Endothelial cell of umbilical vein (primary cell): ENCODE data around the gene QSER1. TPM values are rescaled to one million over a fixed set of nuclear protein-coding genes. Genes with fewer than 3 reads are reported as not detected.

Source experiments
- BruUV-seq: library from RNA; stranded (reverse); fragments of 400-500 nt; replicated peaks from 2 replicates; lab custom pipeline; 2021; lab: Mats Ljungman, UMichigan
- CTCF ChIA-PET: fragments of 300-600, 350-600 bp; sonication (Branson Sonifier 250); formaldehyde crosslinking; loops from one replicate; lab custom pipeline; 2021; ENCODE audit warnings: antibody characterized with exemption, inconsistent platforms; lab: Charles Lee
- POLR2A ChIA-PET: fragments of 300-600, 350-600 bp; sonication (Branson Sonifier 250); formaldehyde crosslinking; loops from one replicate; lab custom pipeline; 2021; ENCODE audit warnings: antibody characterized with exemption, inconsistent platforms; lab: Charles Lee
- DNase-seq: peaks from one replicate; pipeline ENCODE4 v3.0.0-alpha.2; 2011; ENCODE audit warnings: low read depth, low spot score
- FAIRE-seq: peaks from 2 replicates; lab custom pipeline; 2011; peaks lifted over from hg19 to GRCh38; lab: Jason Lieb, UNC
- H2AFZ ChIP-seq: 2 replicates; pipeline ENCODE4 v1.6.0; 2012; ENCODE audit warnings: low read depth, low read length, control low read depth, inconsistent platforms
- H3K27ac ChIP-seq: 2 replicates; pipeline ENCODE4 v1.5.1; 2011; ENCODE audit warnings: low read depth, mild to moderate bottlenecking, control low read depth, low read length, moderate library complexity; ENCODE audit not compliant: insufficient read depth
- H3K27me3 ChIP-seq, 2 experiments: 2 replicates each; pipeline versions ENCODE4 v1.6.0 to v1.6.1; 2011; ENCODE audit warnings: low read length in 2 of 2, mixed read lengths in 1 of 2; ENCODE audit not compliant: control insufficient read depth in 2 of 2, insufficient read depth in 2 of 2
- H3K36me3 ChIP-seq, 2 experiments: 2 replicates in 1 of 2; 3 replicates in 1 of 2; pipeline ENCODE4 v1.5.1; 2011; ENCODE audit warnings: low read length in 2 of 2, mild to moderate bottlenecking in 1 of 2, moderate library complexity in 1 of 2; ENCODE audit not compliant: control insufficient read depth in 2 of 2, insufficient read depth in 2 of 2; ENCODE audit errors: extremely low read depth in 1 of 2
- H3K4me1 ChIP-seq: 3 replicates; pipeline ENCODE4 v1.5.1; 2011; ENCODE audit warnings: mild to moderate bottlenecking, low read length; ENCODE audit not compliant: control insufficient read depth, insufficient read depth; ENCODE audit errors: extremely low read depth
- H3K4me2 ChIP-seq: 2 replicates; pipeline ENCODE4 v1.6.1; 2011; ENCODE audit warnings: low read length, control low read depth, mixed read lengths; ENCODE audit not compliant: insufficient read depth
- H3K4me3 ChIP-seq, 3 experiments: fragments of 200-600 bp in 1 of 3; sonication (generic), shearing (Covaris generic) in 1 of 3; replicated peaks in 1 of 3; 2 replicates each; pipeline ENCODE4 v1.5.1; 2011 to 2016; ENCODE audit warnings: control low read depth in 3 of 3, low read length in 3 of 3, mild to moderate bottlenecking in 2 of 3, inconsistent platforms in 1 of 3, low read depth in 1 of 3, moderate library complexity in 1 of 3; ENCODE audit not compliant: insufficient read depth in 1 of 3
- H3K79me2 ChIP-seq: 2 replicates; pipeline ENCODE4 v1.6.0; 2012; ENCODE audit warnings: low read length, inconsistent platforms; ENCODE audit not compliant: control insufficient read depth, insufficient read depth
- H3K9ac ChIP-seq: replicated peaks from 2 replicates; pipeline ENCODE3; 2011; ENCODE audit warnings: low read length, control low read depth; ENCODE audit not compliant: insufficient read depth; ENCODE audit errors: extremely low read depth
- H3K9me1 ChIP-seq: replicated peaks from 3 replicates; pipeline ENCODE4 v1.6.0; 2011; ENCODE audit warnings: mild to moderate bottlenecking, low read length; ENCODE audit not compliant: control insufficient read depth, insufficient read depth; ENCODE audit errors: extremely low read depth
- H3K9me3 ChIP-seq: replicated peaks from 2 replicates; pipeline ENCODE4 v1.5.1; 2012; ENCODE audit warnings: low read length, inconsistent platforms; ENCODE audit not compliant: control insufficient read depth, insufficient read depth
- H4K20me1 ChIP-seq: replicated peaks from 2 replicates; pipeline ENCODE3; 2011; ENCODE audit warnings: mild to moderate bottlenecking, low read length; ENCODE audit not compliant: control insufficient read depth, insufficient read depth; ENCODE audit errors: extremely low read depth
- CTCF ChIP-seq, 2 donors: IDR thresholded peaks; 1 replicate in 1 of 2; 2 replicates in 1 of 2; pipeline ENCODE4 v1.5.1; 2011; ENCODE audit warnings: low read length in 2 of 2, mild to moderate bottlenecking in 2 of 2, moderate library complexity in 2 of 2, control low read depth in 1 of 2, inconsistent platforms in 1 of 2, low read depth in 1 of 2; ENCODE audit not compliant: insufficient read depth in 1 of 2; ENCODE audit errors: extremely low read depth in 1 of 2
- EZH2 ChIP-seq: IDR thresholded peaks from 2 replicates; pipeline ENCODE4 v1.6.1; 2012; ENCODE audit warnings: borderline replicate concordance, low read depth, mild to moderate bottlenecking, moderate library complexity, low read length, inconsistent platforms; ENCODE audit not compliant: severe bottlenecking
- FOS ChIP-seq: IDR thresholded peaks from 2 replicates; pipeline ENCODE4 v1.6.1; 2011; ENCODE audit warnings: mild to moderate bottlenecking, low read length, moderate library complexity, borderline replicate concordance; ENCODE audit not compliant: insufficient read depth
- GATA2 ChIP-seq: IDR thresholded peaks from 2 replicates; pipeline ENCODE4 v1.7.0; 2011; ENCODE audit warnings: low read depth, mild to moderate bottlenecking, moderate library complexity, mixed read lengths, low read length; ENCODE audit not compliant: insufficient read length, insufficient read depth
- JUN ChIP-seq: IDR thresholded peaks from 2 replicates; pipeline ENCODE4 v1.6.1; 2011; ENCODE audit warnings: borderline replicate concordance, low read depth; ENCODE audit not compliant: insufficient read length, insufficient read depth
- MYC ChIP-seq: IDR thresholded peaks from one replicate; pipeline ENCODE4 v1.6.1; 2011; ENCODE audit warnings: mild to moderate bottlenecking, low read depth, low read length
- POLR2A ChIP-seq: IDR thresholded peaks from 2 replicates; pipeline ENCODE4 v1.6.1; 2012; ENCODE audit warnings: low read depth, mild to moderate bottlenecking, control low read depth, low read length
- POLR2AphosphoS5 ChIP-seq: IDR thresholded peaks from 2 replicates; pipeline ENCODE4 v1.6.1; 2012; ENCODE audit warnings: low read depth, mild to moderate bottlenecking, control low read depth, low read length, moderate library complexity; ENCODE audit not compliant: insufficient read depth
- dilution Hi-C: fragments of 300-500 bp; cut with MboI; formaldehyde crosslinking; loops from one replicate; pipeline ENCODE4 v1.15.0; 2019; ENCODE audit warnings: low sequenced_read_pairs; ENCODE audit not compliant: extremely low pct_ligation_motif_present
- intact Hi-C: fragments of 100-400 bp; cut with micrococcal nuclease; formaldehyde crosslinking; loops from one replicate; pipeline ENCODE4 v1.10.0; 2022
- polyA plus RNA-seq, 4 experiments: library from polyadenylated mRNA; depleted of rRNA in 3 of 4; stranded (reverse) in 3 of 4; unstranded in 1 of 4; fragments of >200 nt; gene quantifications; 2 replicates each; pipeline versions ENCODE4 v1.2.1 to v1.2.3, GENCODE V29; 2011 to 2012; ENCODE audit warnings: missing spikeins in 1 of 4
- total RNA-seq: library from RNA; stranded (reverse); gene quantifications from 2 replicates; pipeline ENCODE4 v1.2.3, GENCODE V29; 2021
- TF ChIP-seq, protein P1 (sequence below): IDR thresholded peaks from 2 replicates; pipeline ENCODE4 v1.6.1; 2011; ENCODE audit not compliant: insufficient read depth, insufficient read length

The QSER1 gene
- total and polyA plus RNA-seq, 2 donors (not counting 3 experiments of a cell fraction or from before 2014, with no cell fraction given), result 5.5 to 36.6 TPM

DNA sequence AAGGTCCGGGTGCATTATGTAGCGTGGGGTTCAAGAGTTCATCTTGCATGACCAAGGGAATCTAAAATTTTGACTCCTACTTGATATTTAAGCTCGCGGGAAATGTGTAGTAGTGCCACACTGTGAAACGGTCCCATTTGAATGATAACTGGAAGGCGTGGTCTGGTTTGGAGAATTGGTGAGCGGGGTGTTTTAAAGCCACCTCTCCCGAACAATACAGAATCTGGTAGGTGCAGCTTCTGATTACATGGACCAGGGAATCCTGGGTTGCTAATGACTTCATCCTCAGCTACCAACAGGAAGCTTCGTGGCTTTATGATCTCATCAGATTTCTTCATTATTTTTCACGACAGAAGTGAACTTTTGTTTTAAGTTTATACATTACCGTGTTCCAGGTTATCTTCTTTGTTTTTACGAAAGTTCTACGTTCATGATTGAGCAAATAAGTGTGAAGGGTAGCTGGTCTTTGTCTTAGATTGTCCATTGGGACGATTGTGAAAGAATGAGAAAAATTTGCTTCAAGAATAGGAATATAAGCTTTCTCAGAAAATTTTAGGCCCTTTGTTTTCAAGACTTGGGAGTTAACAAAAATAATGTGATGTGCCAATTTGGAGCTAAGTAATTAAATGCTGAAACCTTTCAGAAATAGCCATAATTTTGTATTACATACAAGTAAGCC, 1.7 kb downstream of the QSER1 start:
- H3K4me2 ChIP-seq, result peak overlapping the region; percentile 99
- H3K4me1 ChIP-seq, result peaks cover 13% of the 10 kb centered on the region
- peaks cover 57% of the 10 kb centered on the region for H3K79me2 ChIP-seq
- ChIA-PET CTCF (interaction anchor here (1.2 to 3.0 kb wide), 4 partner anchors 9 to 171 kb away, joined by 3 to 14 read pairs (median 8); no protein-coding TSS in a partner anchor), POLR2A (no interaction called here)
- TSS peak; percentile 53 for BruUV-seq
- no peaks in the 10 kb centered on the region for H4K20me1 ChIP-seq
- no peaks in the 10 kb centered on the region for H3K9me1 ChIP-seq
- H2AFZ ChIP-seq, result peak overlapping the region; percentile 74
- no peaks in the 10 kb centered on the region for H3K27me3 ChIP-seq
- FAIRE-seq (peak; percentile 85), DNase-seq (peak; percentile 71)
- no peaks in the 10 kb centered on the region for H3K9me3 ChIP-seq
- H3K27ac ChIP-seq, result peak overlapping the region; percentile 89
- intact Hi-C loops (loop anchor here (1.0 to 10.0 kb wide), 4 partner anchors 145 to 809 kb away; partner anchors contain the start of genes C11orf91, EIF3M and TCP11L1), dilution Hi-C loops (no loop called here)
- no peaks in the 10 kb centered on the region for H3K36me3 ChIP-seq
- H3K4me3 ChIP-seq, result peak overlapping the region; percentile 82 to 98 (median 93)
- peak overlapping the region; percentile 95 for H3K9ac ChIP-seq
- TF ChIP-seq GATA2, result no peak
- TF ChIP-seq POLR2AphosphoS5, result peak; percentile 27
- no peak for TF ChIP-seq MYC
- TF ChIP-seq CTCF (IDR thresholded peaks at IDR 0.05; ENCODE audit: extremely low read depth in 1 of 2, insufficient read depth in 1 of 2, low read depth in 1 of 2, low read length in 2 of 2), result no peak
- no peak for TF ChIP-seq EZH2
- no peak for TF ChIP-seq FOS
- TF ChIP-seq, protein P1, sequence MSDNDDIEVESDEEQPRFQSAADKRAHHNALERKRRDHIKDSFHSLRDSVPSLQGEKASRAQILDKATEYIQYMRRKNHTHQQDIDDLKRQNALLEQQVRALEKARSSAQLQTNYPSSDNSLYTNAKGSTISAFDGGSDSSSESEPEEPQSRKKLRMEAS, result no peak
- peak; percentile 60 for TF ChIP-seq JUN
- TF ChIP-seq POLR2A, result peak; percentile 72
